Measurements from ENCODE around the gene IL15RA. TPM values are rescaled to one million over a fixed set of nuclear protein-coding genes. Genes with fewer than 3 reads are reported as not detected.
A peak's percentile ranks its signal among the peaks of the same experiment; 100 is the strongest.

IL15RA gene
- polyA plus RNA-seq, 6 donors from 2014 or later: 0.94 to 2.3 (median 1.9) TPM; not detected in 1

- H3K4me3 Mint-ChIP-seq: no peak overlapping the region
- DNase-seq: no peak
- no peaks in the 10 kb centered on the region for H3K9me3 Mint-ChIP-seq
- H3K4me1 Mint-ChIP-seq: peaks cover 8 to 12% (median 9%) of the 10 kb centered on the region in 3 donors
- peak overlapping the region in 1 of 6 donors; percentile 52 for H3K27ac Mint-ChIP-seq
- ATAC-seq (ENCODE audit: low read depth in 2 of 2): no peak
- peaks cover 19 to 24% of the 10 kb centered on the region in 2 donors for H3K36me3 Mint-ChIP-seq
- H3K27me3 Mint-ChIP-seq: no peaks in the 10 kb centered on the region
Observed at GRCh38 chr10:5940807-5941218, 36.5 kb downstream of the IL15RA start.

GRCh38 chr10:5938291-5938690 is 39.1 kb downstream of the IL15RA start:
- DNase-seq (no peak), ATAC-seq (ENCODE audit: low read depth in 2 of 2) (no peak)
- peaks cover 0 to 8% (median 0%) of the 10 kb centered on the region in 3 donors for H3K4me1 Mint-ChIP-seq
- peaks cover 23 to 24% of the 10 kb centered on the region in 2 donors for H3K36me3 Mint-ChIP-seq
- no peak overlapping the region for H3K4me3 Mint-ChIP-seq
- no peaks in the 10 kb centered on the region for H3K9me3 Mint-ChIP-seq
- H3K27ac Mint-ChIP-seq: peak overlapping the region in 3 of 6 donors; percentile 3 to 79 (median 78)
- no peaks in the 10 kb centered on the region for H3K27me3 Mint-ChIP-seq

GRCh38 chr10:5937016-5937415 is 40.3 kb downstream of the IL15RA start:
- Mint-ChIP-seq H3K27ac (peak overlapping the region in 1 of 6 donors; percentile 72), H3K4me3 (peak overlapping the region in 1 of 8 donors; percentile 35), H3K9me3 (no peaks in the 10 kb centered on the region), H3K36me3 (peaks cover 28 to 30% of the 10 kb centered on the region in 2 donors), H3K27me3 (no peaks in the 10 kb centered on the region), H3K4me1 (peaks cover 0 to 8% (median 0%) of the 10 kb centered on the region in 3 donors)
- no peak for ATAC-seq (ENCODE audit: low read depth in 2 of 2)
- no peak for DNase-seq

- Mint-ChIP-seq H3K9me3 (no peaks in the 10 kb centered on the region), H3K27ac (peak overlapping the region in 2 of 6 donors; percentile 42), H3K27me3 (no peaks in the 10 kb centered on the region), H3K4me1 (peaks cover 0 to 8% (median 0%) of the 10 kb centered on the region in 3 donors), H3K4me3 (no peak overlapping the region), H3K36me3 (peaks cover 31 to 37% of the 10 kb centered on the region in 2 donors)
- ATAC-seq (ENCODE audit: low read depth in 2 of 2) (no peak), DNase-seq (no peak)
Observed at GRCh38 chr10:5935628-5936027, 41.7 kb downstream of the IL15RA start.

GRCh38 chr10:5933909-5934546 is 43.3 kb downstream of the IL15RA start:
- Mint-ChIP-seq H3K4me1 (peaks cover 0 to 8% (median 0%) of the 10 kb centered on the region in 3 donors), H3K9me3 (no peaks in the 10 kb centered on the region), H3K4me3 (peak overlapping the region in 1 of 8 donors; percentile 60), H3K27me3 (no peaks in the 10 kb centered on the region), H3K36me3 (peaks cover 31 to 43% of the 10 kb centered on the region in 2 donors), H3K27ac (no peak overlapping the region)
- no peak for DNase-seq
- no peak for ATAC-seq (ENCODE audit: low read depth in 2 of 2)

GRCh38 chr10:5932345-5932744 is 45.0 kb downstream of the IL15RA start:
- DNase-seq: no peak
- no peaks in the 10 kb centered on the region for H3K9me3 Mint-ChIP-seq
- H3K36me3 Mint-ChIP-seq: peaks cover 18 to 39% of the 10 kb centered on the region in 2 donors
- no peaks in the 10 kb centered on the region for H3K4me1 Mint-ChIP-seq
- peak overlapping the region in 1 of 6 donors; percentile 33 for H3K27ac Mint-ChIP-seq
- no peak for ATAC-seq (ENCODE audit: low read depth in 2 of 2)
- no peaks in the 10 kb centered on the region for H3K27me3 Mint-ChIP-seq
- H3K4me3 Mint-ChIP-seq: no peak overlapping the region

GRCh38 chr10:5930272-5930671 is 47.1 kb downstream of the IL15RA start:
- peak overlapping the region in 2 of 6 donors; percentile 67 to 93 for H3K27ac Mint-ChIP-seq
- no peak for ATAC-seq (ENCODE audit: low read depth in 2 of 2)
- H3K9me3 Mint-ChIP-seq: no peaks in the 10 kb centered on the region
- DNase-seq: no peak
- peak overlapping the region in 1 of 8 donors; percentile 66 for H3K4me3 Mint-ChIP-seq
- no peaks in the 10 kb centered on the region for H3K27me3 Mint-ChIP-seq
- no peaks in the 10 kb centered on the region for H3K4me1 Mint-ChIP-seq
- H3K36me3 Mint-ChIP-seq: peaks cover 17 to 32% of the 10 kb centered on the region in 2 donors

- no peak for DNase-seq
- Mint-ChIP-seq H3K9me3 (no peaks in the 10 kb centered on the region), H3K4me3 (no peak overlapping the region), H3K27ac (no peak overlapping the region), H3K4me1 (no peaks in the 10 kb centered on the region), H3K27me3 (no peaks in the 10 kb centered on the region), H3K36me3 (peaks cover 23 to 32% of the 10 kb centered on the region in 2 donors)
- no peak for ATAC-seq (ENCODE audit: low read depth in 2 of 2)
Observed at GRCh38 chr10:5929442-5929841, 47.9 kb downstream of the IL15RA start.

GRCh38 chr10:5927306-5927705 is 50.0 kb downstream of the IL15RA start:
- Mint-ChIP-seq H3K27ac (peak overlapping the region in 1 of 6 donors; percentile 76), H3K27me3 (no peaks in the 10 kb centered on the region), H3K36me3 (peaks cover 27 to 40% of the 10 kb centered on the region in 2 donors), H3K4me1 (no peaks in the 10 kb centered on the region), H3K4me3 (no peak overlapping the region), H3K9me3 (no peaks in the 10 kb centered on the region)
- DNase-seq (no peak), ATAC-seq (ENCODE audit: low read depth in 2 of 2) (no peak)

- ATAC-seq (ENCODE audit: low read depth in 2 of 2) (no peak), DNase-seq (no peak)
- Mint-ChIP-seq H3K27ac (peak overlapping the region in 1 of 6 donors; percentile 75), H3K4me3 (no peak overlapping the region), H3K4me1 (no peaks in the 10 kb centered on the region), H3K27me3 (no peaks in the 10 kb centered on the region), H3K36me3 (peaks cover 35 to 38% of the 10 kb centered on the region in 2 donors), H3K9me3 (no peaks in the 10 kb centered on the region)
Observed at GRCh38 chr10:5924889-5925288, 52.5 kb downstream of the IL15RA start.

- DNase-seq (no peak), ATAC-seq (ENCODE audit: low read depth in 2 of 2) (no peak)
- no peak overlapping the region for H3K4me3 Mint-ChIP-seq
- H3K9me3 Mint-ChIP-seq: no peaks in the 10 kb centered on the region
- no peaks in the 10 kb centered on the region for H3K4me1 Mint-ChIP-seq
- H3K36me3 Mint-ChIP-seq: peaks cover 27 to 36% of the 10 kb centered on the region in 2 donors
- H3K27me3 Mint-ChIP-seq: no peaks in the 10 kb centered on the region
- H3K27ac Mint-ChIP-seq: no peak overlapping the region
Observed at GRCh38 chr10:5921746-5922145, 55.6 kb downstream of the IL15RA start.

GRCh38 chr10:5919568-5919967 is 57.8 kb downstream of the IL15RA start:
- DNase-seq (no peak), ATAC-seq (ENCODE audit: low read depth in 2 of 2) (no peak)
- H3K4me1 Mint-ChIP-seq: no peaks in the 10 kb centered on the region
- H3K27me3 Mint-ChIP-seq: no peaks in the 10 kb centered on the region
- no peak overlapping the region for H3K4me3 Mint-ChIP-seq
- peaks cover 23 to 49% of the 10 kb centered on the region in 2 donors for H3K36me3 Mint-ChIP-seq
- H3K9me3 Mint-ChIP-seq: no peaks in the 10 kb centered on the region
- no peak overlapping the region for H3K27ac Mint-ChIP-seq

GRCh38 chr10:5918763-5919162 is 58.6 kb downstream of the IL15RA start:
- ATAC-seq (ENCODE audit: low read depth in 2 of 2): no peak
- Mint-ChIP-seq H3K27ac (no peak overlapping the region), H3K4me3 (no peak overlapping the region)

GRCh38 chr10:5917305-5917704 is 60.0 kb downstream of the IL15RA start:
- H3K4me3 Mint-ChIP-seq: no peak overlapping the region
- no peak for ATAC-seq (ENCODE audit: low read depth in 2 of 2)
- no peaks in the 10 kb centered on the region for H3K9me3 Mint-ChIP-seq
- DNase-seq: no peak
- no peaks in the 10 kb centered on the region for H3K27me3 Mint-ChIP-seq
- no peaks in the 10 kb centered on the region for H3K4me1 Mint-ChIP-seq
- H3K27ac Mint-ChIP-seq: no peak overlapping the region
- H3K36me3 Mint-ChIP-seq: peaks cover 17 to 49% of the 10 kb centered on the region in 2 donors

More at GRCh38 chr10:5918763-5919162, 58.6 kb downstream of the IL15RA start:
- Mint-ChIP-seq H3K36me3 (peaks cover 17 to 49% of the 10 kb centered on the region in 2 donors), H3K4me1 (no peaks in the 10 kb centered on the region), H3K27me3 (no peaks in the 10 kb centered on the region), H3K9me3 (no peaks in the 10 kb centered on the region)
- DNase-seq: no peak
